22Rv1 (cell line): ENCODE measurements around the gene MLLT1.

Experiments used
- H3K27ac ChIP-seq: fragments of 450-650 bp; 2 replicates; pipeline ENCODE4 v1.5.1; 2017
- CTCF ChIP-seq: fragments of 450-650 bp; IDR thresholded peaks from 2 replicates; pipeline ENCODE4 v1.5.1; 2017; ENCODE audit warnings: mild to moderate bottlenecking
- ZFX ChIP-seq: fragments of 450-650 bp; IDR thresholded peaks from 2 replicates; pipeline ENCODE4 v1.6.1; 2017; ENCODE audit warnings: antibody characterized with exemption, borderline replicate concordance

MLLT1 gene

DNA sequence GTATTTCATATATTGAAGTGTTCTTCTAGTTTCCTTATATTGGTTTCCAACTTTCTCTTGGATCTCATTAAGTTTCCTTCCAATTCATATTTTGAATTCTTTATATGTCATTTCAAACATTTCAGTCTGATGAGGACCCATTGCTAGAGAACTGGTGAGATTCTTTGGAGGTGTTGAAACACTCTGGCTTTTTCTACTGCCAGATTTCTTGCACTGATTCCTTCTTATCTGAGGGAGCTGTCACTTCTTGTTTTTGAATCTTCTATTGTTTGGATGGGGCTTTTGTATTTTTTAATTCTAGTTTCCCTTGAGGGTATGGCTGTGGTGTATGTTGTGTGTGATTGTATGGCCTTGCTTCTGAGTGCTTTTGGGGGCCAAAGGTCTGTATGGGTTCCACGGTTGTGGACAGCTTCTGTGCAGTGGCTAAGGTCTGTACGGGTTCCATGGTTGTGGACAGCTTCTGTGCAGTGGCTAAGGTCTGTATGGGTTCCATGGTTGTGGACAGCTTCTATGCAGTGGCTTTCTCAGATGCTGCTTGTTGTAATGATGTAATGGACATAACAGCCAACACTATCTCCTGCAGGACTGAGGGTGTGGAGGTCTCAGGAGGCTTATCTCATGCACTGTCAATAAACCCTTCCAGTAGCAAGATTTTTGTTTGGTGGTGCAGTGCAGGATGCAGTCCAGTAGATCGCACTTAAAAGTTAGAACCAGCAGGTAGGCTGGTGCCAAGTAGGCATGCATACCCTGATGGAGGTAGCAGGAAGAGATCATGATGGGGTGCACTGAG, 107.5 kb downstream of the MLLT1 start:
- TF ChIP-seq CTCF (no peak), ZFX (no peak)
- H3K27ac ChIP-seq, result no peak overlapping the region

DNA sequence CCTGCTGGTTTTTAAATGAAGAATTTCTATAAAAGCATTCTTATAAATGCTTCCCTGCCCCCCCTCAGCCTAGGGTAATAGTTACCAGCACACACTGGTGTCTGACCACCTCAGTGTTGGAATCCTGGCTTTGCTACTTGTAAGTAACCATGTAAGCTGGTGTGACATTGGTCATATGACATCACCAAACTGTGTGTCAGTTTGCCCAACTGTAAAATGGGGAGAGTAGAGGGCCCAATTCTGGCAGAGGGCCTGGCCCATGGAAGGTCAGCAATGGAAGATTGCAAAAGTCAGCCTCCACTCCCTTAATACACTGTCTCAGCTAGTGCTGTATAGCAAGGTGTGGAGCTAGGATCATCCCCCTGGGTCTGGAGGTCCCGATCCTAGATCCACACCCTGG, 112.7 kb downstream of the MLLT1 start:
- no peak overlapping the region for H3K27ac ChIP-seq
- TF ChIP-seq CTCF, result no peak
- TF ChIP-seq ZFX, result no peak

GRCh38 chr19:6164906-6165531, 114.8 kb downstream of the MLLT1 start:
- no peak overlapping the region for H3K27ac ChIP-seq
- no peak for TF ChIP-seq ZFX
- no peak for TF ChIP-seq CTCF

DNA sequence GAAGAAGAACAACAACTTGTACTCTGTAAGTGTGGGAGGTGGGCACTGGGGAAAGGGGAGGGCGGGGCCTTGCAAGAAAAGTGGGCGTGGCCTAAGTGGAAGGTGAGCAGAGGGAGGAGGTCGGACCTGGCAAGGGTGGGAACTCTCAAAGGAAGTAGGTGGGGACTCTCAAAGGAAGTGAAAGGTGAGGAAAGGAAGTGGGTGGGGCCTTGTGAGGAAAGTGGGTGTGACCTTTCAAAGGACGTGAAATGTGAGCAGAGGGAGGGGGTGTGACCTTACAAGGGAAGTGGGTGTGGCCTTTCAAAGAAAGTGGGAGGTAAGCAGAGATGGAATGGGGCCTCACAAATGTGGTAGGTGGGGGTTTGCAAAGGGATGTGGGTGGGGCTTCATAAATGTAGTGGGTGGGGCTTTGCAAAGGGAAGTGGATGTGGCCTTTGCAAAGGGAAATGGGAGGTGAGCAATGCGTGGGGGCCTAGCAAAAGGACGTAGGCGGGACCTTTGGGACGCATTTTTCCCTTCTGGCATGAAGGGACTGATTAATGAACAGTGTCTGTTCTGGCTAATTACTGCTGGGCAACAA, 118.4 kb downstream of the MLLT1 start:
- no peak overlapping the region for H3K27ac ChIP-seq
- TF ChIP-seq ZFX (no peak), CTCF (no peak)
